Brain pericyte (primary cell): Measurements from ENCODE around the gene KCNK16.

Experiments used
- DNase-seq: peaks from one replicate; pipeline ENCODE4 v3.0.0-alpha.2; 2012; ENCODE audit warnings: low read depth, low spot score

KCNK16 gene

DNA sequence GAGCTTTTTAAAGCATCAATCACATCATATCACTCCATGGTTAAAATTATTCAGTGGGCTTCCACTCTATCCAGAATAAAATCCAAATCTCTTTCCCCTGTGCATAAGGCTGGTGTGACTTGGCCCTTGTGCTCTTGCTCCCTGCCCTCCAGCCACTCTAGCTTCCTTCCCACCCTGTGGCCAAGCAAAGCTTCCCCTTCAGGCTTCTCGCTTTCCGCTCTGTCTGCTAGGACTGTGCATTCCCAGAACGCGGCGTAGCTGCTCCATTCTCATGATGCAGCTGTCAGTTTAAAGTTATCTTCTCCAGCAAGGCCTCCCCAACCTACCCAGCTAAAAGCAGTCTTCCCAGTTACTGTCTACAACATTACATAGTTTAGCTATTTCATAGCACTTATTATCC is 19.4 kb upstream of the KCNK16 start:
- DNase-seq, result no peak

DNA sequence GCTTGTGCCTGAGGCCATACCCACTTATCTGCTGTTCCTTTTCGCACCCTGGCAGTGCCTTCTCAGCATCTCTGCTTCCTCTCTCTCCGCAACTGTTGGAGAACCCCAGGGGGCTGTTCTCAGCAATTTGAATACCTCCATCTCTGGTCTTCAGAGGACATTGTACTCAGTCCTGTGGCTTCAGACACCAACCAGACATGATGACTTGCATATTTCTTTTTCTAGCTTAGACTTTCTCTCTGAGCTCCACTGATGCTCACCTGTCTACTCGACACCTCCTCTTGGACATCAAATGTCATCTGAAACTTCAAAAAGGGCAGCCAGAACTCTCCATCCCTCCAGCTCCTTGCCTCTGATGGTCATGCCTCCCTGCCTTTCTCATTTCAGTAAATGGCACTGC is 18.9 kb upstream of the KCNK16 start:
- DNase-seq, result no peak

DNA sequence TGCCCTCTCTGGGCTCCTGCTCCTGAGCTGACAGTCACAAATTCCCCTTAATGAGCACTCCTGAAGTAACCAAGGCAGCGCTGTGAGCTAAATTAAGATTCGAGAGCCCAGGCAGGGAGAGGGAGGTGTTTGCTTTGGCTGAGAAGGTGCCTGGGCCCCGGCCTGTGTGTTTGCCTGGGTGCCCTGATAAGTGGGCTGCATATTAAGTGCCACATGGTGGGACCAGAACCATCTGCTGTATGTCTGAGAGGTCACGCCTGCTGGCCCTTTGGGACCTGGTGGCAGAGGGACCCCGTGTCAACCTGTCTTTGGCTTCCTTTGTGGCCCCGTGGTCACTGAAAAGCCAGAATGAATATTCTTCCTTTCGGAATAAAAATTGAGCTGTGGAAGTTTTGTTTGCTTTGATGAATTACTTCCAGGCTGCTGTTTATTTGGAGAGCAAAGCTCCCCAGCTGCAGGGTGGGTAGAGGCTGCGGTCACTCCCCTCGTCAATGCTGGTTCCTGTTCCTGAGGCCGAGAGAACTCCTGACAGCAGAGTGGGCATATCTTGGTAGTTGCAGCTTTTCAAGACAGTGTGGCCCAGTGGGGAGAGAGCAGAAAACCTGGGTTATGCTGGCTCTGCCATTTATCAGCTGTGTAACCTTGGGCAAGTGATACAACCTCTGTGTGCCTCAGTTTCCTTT is 17.5 kb upstream of the KCNK16 start:
- DNase-seq, result no peak

DNA sequence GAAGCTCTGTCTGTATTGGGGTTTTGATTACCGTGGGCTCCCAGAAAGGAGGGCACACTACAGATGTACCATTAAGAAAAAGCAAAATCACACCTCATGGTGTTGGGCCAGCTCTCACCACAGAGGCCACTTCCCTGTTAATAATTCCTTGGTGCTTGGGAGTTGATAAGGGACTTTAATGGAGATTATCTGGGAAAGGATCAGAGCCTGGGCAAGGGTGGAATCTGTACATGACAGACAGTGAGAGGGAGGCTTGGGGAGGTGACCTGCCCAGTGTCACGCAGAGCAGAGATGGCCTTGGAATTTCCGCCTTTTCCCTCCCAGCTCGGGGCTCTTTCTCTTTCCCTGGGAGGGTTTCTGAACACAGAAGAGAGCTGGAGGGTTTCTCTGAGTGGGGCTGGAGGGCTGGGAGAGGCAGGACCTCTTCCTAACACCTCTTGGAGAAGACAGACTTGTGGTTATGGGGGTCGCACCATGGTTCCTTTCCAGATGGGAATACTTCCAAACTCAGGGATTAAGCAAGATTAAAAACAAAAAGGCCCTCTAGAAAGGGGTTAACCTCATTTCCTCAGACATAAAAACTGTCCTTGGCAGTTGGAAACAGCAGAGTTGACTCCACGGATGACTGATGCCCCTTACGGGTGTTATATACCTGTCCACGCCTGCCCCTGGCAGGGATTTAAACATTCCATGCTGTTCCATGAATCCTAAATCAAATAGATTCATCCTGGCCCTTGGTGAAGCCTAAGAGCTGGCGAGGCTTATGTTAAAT is 16.8 kb upstream of the KCNK16 start:
- DNase-seq, result no peak

DNA sequence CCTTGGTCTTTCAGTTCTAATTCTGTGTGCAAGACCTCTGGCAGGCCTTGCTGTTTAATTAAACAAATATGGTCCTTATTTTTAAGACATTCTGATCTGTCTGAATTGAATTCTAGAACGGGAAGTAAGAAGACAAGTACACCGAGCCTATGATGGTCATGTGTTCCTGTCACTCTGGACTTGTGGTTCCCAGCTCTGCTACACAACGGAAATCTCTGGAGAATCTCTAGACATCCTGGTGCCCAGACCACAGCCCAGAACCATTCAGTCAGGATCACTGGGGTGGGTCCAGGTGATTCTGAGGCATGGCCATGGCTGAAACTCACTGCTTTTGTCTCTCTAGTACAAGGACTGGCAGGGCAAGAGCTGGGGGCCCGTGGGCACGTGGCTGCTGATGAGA is 15.9 kb upstream of the KCNK16 start:
- no peak for DNase-seq

DNA sequence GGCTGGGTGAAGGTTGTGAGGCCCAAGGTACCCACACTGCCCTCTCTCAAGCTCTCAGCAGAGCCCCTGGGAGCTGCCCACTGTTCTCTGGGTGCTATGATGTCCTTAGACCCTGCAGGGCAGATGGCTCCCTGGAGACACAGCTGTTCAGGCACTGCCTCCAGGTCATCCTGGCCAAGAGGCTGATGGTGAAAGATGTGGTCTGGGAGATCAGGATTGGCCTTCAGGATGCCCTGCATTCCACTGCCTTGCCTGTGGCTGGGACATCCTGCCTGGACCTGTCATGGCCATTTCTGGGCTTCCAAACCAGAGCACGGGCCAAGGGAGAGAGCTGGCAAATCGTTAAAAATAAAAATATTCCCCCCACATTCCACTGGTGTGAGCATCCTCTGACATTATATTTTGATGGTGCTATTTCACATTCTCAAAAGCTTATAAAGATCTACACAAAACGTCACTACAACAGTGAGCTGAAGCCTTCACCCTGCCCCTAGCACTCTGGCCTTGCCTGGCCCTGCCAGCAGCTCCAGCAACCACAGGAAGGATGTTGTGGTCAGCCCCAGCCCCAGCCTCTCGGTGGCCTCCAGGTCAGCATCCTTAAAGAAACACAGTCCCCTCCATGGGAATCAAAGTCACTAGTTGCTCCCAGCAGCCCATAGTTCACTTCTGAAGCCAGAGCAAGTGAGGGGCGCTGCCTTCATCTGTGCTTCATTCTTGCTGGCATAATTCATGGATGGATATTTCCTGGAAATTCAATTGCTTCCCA is 13.5 kb upstream of the KCNK16 start:
- no peak for DNase-seq

DNA sequence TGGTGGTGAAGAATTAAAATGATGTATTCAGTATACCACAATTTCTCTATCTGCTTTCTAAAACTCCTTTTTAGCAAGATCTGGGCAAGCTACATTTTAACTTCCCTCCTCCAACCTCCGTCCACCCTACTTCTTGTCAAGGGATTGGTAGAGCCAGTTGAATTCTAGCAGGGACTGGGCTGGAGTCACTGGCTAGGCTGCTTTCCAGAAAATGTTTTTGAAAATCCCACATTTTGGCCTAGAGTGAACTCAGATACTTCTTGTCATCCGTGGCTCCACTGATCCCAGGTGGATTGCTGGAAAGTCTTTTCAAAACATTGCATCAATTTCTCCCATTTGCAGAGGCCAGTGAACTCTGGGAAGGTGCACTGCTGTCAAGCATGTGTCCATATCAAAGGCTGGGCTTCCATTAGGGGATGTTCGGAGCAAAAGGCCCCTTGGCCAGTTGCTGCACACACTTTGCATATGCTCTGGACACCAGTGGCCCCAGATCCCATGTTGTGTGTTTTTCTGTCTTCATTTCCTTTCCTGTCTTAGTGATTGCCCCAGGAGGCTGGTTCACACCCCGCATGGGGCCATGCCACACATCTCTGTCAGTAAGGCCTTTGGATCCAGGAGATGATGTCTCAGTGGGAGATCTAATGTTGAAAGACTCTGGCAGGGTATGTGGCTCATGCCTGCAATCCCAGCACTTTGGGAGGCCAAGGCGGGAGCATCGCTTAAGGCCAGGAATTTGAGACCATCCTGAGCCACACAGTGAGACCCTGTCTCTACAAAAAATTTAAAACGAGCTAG is 11.3 kb upstream of the KCNK16 start:
- no peak for DNase-seq

DNA sequence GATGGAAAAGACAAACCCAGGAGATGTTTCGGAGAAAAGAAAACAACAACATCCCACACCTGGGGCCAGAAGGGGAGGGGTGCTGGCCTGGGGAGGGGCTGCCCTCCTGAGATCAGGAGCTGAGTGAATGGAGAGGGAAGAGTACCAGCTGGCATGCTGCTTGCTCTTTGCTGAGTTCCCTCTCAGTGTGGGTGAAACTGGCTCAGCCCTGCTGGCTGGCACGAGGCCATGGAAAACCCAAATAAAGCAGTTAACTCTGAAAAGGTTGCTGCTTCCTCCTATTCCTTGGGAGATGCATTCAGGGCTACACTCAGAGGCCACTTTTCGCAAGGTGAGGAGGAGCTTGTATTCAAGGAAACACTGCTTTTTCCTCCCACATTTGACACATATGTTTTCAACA is 8.0 kb upstream of the KCNK16 start:
- no peak for DNase-seq

DNA sequence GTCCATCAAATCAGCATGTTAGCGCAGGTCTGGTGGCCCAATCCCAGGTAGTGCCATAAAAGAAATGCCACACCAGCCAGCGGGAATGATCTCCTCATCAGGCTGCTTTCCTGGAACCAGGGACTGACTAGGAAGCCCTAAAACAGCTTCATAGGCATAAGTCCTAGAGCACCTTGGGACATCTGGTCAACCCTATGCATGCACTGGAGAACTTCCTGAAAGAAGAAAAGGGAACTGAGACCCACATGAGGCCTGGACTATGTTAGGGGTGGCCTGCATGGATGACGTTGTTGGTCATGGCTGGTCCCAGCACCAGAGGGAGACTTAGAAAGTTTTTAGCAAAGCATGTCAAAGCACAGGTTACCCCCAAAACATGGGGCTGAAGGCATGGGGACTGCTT is 7.6 kb upstream of the KCNK16 start:
- DNase-seq, result no peak

DNA sequence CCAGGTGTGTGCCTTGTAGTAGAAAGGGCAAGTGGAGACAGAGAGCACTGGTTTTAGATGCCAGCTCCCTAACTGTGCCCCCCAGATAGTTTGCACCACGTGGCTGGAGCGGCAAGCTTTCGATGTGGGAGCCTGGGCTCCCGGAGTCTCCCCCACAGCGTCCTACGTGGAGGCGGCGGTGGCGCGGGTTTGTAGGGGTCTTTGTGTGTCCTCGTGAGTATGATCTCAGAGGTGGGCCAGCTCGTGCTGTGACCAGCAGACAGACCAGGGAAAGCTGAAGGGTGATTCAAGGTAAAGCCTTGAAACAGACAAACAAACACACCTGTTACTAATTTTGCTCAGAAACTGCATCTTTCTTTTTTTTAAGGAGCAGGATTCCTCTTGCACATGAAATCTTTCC is 5.6 kb upstream of the KCNK16 start:
- DNase-seq, result no peak

DNA sequence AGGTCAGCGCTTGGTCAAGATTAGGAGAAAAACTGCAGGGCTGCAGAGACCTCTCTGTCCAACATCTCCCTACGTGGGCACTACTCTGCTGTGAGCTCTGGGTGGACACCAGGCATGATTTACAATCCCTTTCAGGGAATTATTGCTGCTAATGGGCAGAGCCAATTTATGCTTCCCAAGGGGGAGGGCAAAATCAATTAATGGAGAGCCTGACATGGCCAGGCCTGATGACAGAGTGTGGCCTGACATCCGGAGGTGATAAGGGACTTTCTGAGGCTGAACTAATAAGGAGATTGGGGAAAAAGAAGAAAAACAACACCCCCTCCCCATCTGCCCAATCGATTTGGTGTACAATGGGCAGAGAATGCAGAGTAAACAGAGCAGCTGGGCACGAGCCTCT is 5.0 kb upstream of the KCNK16 start:
- DNase-seq, result no peak

DNA sequence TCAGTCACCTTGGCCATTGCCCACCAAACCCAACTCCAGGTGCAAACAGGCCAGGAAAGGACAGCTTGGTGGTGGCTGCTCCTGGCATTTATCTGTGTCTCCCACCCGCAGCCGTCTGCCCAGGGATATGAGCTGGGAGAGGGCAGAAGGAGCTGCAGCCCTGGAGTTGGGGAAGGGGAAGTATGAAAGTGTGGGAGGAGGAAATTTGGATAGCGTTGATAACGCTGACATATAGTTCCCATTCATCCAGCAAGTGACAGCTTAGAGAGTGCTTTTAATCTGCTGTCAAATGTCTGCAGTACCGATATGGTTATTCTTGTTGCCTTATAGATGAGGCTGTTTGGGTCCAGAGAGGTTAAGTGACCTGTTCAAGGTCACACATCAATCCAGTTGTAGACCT is 741 bp downstream of the KCNK16 start:
- DNase-seq, result no peak

DNA sequence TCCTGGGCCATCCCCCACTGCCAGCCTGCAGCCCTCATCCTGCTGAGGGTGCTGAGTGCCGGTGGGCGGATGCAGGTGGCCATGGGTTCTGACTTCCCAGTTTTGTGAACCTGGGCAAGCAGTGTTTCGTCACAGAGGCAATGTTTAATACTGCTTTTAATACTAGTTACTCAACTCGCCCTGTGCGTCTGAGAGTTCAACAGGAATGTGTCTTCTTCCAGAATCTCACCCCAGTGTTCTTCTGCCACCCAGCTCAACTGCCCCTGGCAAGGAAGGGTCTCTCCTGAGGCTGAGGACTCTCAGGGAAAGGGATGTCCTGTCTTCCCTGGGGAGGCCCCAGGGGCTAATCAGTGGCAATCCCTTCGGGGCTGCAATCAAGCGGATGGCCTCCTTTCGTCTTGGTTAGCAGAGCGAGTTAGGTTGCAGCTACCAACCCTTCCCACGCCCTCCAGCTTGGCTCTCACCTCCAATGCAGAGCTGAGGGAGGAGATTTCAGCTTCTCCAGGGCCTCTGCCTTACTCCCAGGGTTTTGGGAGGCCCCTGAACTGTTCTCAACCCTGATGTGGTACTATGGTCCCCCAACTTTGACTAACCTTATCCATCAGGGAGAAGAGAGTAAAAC is 2.0 kb downstream of the KCNK16 start:
- DNase-seq, result no peak

DNA sequence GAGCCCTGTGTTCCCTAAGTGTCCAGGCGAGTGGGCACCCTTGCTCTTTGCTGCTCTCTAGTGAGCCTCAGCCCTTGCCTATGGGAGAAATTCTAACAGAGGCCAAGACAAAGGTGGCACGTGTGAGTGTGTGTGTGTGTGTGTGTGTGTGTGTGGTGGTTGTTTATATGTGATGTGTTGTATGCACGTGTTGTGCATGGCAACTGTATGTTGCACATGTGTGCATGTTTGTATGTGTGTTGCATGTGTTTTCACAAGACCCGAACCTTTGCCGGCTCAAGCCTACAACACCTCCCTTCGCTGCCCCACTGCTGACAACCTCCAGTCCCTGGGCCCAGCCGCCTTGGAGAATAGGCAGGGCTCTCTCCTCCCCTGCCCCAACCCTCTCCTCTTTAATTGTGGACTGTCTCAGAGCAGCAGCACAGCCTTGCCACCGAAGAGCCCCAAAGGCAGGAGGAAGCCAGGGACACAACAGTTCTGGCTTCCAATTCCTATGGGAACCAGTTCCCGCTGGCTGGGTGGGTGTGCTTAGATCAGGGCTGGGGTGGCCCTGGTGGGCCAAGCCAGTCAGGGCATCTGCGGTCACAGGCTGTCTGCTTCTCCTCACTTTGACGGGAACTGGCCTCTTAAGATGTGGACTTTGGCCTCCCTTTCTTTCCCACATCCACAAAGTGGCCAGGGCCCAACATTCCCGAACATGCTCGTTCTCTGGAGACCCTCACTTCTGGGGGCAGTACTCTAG is 2.7 kb downstream of the KCNK16 start:
- no peak for DNase-seq

DNA sequence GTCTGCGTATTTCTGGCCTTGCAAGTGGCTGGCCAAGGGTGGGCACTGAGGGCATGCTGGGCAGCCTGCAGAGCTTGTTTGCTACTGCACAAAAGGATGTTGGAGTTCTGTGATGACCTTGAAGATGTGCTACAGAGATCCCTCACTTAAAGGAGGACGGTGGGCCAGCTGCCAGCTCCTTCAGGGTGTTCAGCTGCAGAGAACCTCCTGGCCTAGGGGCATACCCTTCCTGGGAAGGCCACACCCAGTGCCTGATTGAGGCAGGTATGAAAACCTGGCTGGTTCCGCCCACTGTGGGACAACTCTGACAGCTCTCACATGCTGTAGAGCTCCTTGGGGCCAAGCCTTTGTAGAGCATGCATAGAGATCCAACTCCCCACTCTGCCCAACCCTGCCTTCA is 5.2 kb downstream of the KCNK16 start:
- no peak for DNase-seq

DNA sequence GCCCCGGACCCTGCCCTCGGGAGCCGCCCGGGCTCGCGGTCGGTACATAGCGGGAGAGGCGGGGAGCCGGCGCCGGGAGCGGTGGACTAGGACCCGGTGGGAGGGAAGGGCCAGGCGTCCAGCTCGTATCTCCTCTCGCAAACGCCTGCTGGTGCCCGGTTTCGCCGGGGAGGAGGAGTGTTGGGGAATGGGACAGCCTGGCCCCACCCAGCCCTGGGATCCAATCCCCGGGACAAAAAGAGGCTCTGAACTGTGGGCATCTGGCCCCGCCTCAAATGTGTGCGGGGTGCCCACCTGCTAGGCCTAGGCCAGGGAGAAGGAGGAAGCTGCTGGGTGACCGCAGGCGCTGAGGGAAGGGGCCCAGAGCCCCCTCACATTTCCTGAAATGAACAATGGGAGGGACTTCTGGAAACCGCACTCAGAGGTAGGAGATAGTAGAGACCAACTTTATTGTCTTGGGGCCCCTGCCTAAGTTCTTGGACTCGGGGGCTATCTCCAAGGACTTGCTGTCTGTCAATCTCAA is 8.2 kb downstream of the KCNK16 start, which contains the start of gene KCNK17:
KCNK17 (minus strand) TSS at position 147 of the 523 bp plus-strand sequence; CDS start at position 48, 99 bp downstream.
- no peak for DNase-seq

DNA sequence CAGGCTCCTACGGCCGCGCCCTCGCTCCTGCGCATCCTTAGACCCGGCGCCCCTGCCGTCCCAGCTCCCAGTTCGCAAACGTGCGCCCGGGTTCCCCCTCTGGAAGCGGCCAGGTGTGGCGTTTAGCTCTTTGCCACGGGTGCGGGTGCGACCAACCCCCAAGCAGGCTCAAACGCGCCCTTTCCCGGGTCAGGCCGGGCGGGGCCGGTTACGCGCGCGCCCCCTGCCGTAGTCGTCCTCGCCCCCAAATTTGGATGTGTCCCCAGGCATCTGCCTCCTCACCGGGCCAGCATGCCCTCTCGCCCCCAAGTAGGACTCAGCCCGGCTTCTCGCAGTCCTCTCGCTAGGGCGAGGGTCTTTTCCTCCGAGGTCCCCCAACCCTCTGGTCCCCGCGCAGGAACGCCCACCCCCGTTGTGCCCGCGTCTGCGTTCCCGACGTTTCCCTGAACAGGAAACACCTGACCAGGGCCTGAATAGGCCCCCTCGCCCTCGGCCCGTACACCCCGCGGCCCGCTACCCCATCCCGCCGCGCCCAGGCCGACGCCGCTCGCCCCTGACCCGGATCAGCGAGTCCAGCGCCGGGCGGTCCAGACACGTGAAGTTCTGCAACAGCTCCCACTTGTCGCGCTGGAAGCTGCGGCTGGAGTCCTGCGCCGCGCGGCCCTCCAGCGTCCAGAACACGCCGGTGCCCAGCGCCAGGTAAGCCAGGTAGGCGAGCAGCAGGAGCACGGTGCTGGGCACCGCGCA is 8.8 kb downstream of the KCNK16 start:
- no peak for DNase-seq

DNA sequence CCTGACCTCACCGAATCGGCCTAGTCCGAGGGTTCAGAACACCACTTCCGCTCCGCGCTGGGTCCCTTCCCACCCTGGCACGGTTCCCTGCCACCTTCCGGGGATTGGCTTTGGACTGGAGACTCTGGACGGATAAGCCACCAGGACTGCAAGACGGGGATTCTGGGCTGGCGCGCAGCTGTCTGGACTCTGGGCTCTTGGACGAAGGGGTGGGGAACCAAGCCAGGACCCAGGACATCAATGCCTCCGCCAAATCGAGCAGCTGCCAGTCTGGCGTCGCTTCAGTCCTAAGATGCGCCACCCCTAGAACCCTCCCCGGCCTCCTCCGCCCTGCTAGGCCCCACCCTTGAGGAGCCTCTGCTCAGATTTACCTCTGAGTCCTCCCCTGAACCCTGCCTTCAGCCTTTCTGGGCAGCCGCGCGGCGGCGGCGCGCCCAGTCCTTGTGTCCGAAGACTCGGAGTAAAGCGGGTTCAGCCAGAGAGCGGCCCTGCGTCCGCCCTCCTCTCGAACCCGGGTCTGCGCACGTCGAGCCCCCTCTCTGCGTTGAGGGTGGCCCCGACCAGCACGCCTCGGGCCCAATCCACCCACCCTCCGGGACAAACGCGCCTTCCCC is 9.5 kb downstream of the KCNK16 start:
- no peak for DNase-seq

DNA sequence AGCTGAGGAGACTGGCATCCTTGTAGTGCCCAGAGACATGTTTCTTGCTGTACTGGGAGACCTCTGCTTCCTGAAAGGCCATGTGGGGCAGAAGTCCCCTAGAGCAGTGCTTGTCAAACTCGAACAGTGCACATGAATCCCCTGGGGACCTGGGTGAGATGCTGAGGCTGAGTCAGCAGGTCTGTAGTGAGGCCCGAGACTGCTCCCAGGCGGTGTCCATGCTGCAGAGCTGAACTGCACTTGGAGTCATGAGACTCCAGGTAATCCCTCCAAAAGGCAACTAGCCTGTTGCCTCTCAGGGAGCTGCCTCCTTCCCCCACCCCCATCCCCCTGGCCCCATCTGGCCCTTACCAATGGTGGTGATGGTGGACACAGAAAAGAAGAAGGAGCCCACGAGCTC is 12.0 kb downstream of the KCNK16 start:
- no peak for DNase-seq
